NCI-H1417 (cell line): Measurements from ENCODE around the gene AGMO.
"Not testable (repeated sequence)": the region's sequence is repeated elsewhere in the genome, so short reads cannot be mapped to it uniquely, and the experiment has no call there.

Source experiments
- DNase-seq, 3 experiments: peaks; one replicate each; lab custom pipeline; 2025; lab: John Stamatoyannopoulos, UW

The AGMO gene

GRCh38 chr7:15559416-15559928 lies 2.3 kb downstream of the AGMO start:
- DNase-seq = peak in 2 of 3 experiments; percentile 56 to 70

DNA sequence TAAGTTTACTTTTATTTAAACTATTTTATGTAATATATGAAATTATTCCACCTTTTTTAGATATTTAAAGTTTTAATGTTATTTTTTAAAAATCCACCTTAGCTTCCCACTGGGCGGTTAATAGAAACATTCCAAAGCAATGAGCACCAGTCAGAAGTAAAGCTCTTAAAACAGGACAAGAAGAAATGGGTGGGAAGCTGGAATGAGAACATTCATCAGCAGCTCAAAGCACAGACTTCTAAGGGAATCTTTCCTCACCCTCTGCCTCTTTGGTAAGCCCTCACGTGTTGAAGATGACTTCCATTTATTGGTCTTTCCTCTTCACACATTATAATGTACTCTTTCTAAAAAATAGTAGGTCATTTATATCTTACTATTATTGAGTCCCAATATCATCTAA lies 3.1 kb downstream of the AGMO start:
- DNase-seq = no peak

- no peak for DNase-seq
These were observed 4.1 kb downstream of the AGMO start for GRCh38 chr7:15557686-15558085.

DNA sequence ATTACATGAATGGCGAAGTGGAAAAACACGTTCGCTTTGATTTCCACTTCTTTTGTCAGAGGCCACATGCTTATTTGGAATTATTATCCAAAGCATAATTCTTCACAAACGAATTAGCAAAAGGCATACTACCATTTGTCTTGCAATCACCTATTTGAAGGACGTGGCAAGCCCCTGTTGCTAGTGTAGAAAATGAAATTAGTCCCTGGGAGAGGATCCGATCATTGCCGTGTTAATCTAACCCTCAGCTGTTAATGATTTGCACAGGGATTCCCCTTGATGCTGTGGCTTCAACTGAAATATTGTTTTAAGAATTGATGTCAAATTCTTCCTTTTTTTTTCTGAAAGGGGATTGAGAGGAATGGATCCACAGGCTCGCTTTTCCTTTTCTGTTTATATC lies 4.6 kb downstream of the AGMO start:
- peak in 1 of 3 experiments; percentile 25 for DNase-seq

DNA sequence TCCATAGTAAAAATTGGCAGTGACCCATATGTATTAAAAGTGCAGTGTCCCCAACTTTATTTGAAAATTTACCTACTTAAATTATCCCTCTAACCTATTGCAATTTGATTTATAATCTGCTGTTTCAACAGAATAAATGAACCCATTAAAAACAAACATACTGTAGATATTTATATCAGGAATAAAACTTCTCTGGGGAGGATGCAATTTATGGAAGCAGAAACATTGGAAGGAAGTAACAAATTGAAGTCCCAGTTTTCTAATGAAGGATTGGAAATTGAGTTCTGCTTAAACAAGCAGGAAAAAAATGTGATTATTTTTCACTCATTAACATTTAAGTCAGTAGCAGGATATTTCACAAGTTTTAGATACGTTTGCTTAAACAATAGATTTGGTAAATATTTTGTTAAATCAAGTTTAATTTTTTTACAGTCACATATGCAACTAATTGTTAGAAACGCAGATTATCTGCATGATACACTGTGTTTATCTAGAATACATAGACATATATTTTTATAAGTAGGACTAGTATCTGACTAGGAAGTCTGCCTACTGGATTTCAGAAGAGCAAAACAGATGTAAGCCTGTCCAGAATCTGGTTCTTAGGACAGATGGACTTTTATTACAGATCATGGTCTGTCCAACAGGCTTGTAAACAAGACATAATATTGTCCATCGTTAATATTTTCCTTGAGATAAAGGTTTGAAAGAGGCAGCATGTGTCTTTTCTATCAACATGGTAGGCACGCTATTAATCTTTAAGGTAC lies 5.3 kb downstream of the AGMO start:
- no peak for DNase-seq

DNA sequence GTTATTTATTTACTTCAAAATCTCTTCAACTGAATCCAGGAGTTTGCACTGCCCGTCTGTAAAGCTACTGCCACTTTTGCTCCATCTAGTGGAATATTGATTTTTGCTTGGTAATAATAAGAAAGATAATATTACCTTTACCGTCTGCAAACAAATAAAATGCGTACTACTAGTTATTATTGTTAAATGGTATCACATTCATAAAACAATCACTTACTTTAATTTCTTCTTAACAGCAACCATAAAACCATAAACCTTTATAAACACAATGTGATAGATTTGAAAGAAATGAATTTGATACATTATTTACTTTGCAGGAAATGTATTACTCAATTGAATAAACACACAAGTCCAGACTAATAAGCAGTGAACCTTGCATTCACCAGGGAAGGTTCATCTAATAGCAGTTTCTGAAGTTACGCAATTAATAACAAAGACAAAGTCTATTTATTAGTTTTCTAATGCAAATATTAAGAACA lies 6.4 kb downstream of the AGMO start:
- peak in 2 of 3 experiments; percentile 32 to 89 for DNase-seq

DNA sequence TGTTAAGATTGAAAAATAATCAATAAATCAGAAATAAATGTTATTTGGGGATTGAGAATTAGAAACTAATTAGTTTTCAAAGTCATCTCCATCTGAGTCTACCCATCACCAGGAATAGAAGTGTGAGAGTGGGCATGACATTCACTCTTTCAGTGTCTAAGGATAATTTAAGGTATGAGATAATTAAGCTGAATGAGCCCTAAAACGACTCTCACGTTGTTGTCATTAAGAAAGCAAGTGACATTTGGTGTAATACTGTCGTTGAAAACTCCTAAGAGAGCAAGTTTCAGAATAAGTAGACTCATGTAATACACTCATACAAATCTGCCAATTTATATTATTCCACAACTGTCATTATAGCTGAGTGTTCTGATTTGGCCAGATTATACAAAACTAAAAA lies 7.1 kb downstream of the AGMO start:
- DNase-seq = peak in 1 of 3 experiments; percentile 44

- DNase-seq = no peak
These were observed 7.7 kb downstream of the AGMO start for GRCh38 chr7:15554081-15554480.

- DNase-seq = not testable (repeated sequence)
These were observed 14.5 kb downstream of the AGMO start for GRCh38 chr7:15547320-15547719.

DNA sequence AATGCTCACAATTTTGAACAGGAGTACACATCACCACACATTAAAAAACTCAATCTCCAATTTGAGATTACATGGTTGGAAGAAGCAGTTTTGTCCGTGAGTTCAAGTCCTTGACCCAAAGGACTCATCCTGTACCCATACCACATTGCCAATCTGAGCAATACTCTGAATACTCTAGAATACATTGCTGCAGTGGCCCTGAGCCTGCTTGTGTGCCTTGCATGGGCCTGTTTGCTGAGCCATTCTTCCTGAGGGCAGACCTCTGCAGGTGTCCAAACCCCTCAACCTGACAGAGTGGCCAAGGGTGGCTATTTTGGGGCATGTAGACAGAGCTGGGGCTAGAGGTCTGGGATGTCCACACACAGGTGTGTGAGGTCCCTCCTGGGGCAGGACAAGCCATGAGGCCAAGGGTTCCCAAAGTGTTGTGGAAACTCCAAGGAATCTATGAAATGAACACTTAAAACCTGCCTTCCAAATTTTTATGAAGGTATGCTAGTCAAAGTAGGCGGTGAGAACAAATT lies 15.5 kb downstream of the AGMO start:
- DNase-seq = no peak

DNA sequence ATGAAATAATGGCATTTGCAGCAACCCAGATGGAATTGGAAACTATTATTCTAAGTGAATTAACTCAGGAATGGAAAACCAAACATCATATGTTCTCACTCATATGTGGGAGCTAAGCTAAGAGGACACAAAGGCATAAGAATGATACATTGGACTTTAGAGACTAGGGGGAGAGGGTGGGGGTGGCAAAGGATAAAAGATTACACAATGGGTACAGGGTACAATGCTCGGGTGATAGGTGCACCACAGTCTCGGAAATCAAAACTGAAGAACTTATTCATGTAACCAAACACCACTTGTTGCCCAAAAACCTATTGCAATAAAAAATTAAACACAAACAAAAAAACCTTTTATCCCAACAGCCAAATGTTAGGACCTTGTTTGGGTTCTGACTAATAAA lies 17.8 kb downstream of the AGMO start:
- no peak for DNase-seq

DNA sequence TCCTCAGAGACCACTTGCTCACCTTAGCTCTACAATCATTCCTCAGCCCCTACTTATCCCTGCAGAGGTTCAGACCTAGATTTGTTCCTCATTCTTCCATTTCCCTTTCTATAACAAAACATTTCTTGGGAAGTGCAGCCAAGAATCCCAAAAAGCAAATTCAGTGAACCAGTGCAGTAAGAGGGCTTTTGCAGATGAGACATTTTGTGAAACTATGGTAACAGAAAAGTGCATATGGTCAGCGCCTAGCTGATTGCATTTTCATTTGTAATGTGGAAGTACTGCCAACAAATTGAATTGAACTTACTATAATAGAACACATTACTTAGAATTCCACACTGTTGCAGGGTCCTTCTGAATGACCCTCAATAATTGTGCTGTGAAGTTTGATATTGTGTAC lies 18.6 kb downstream of the AGMO start:
- no peak for DNase-seq

- no peak for DNase-seq
These were observed 34.2 kb downstream of the AGMO start for GRCh38 chr7:15527648-15528047.

GRCh38 chr7:15525652-15526263 lies 36.1 kb downstream of the AGMO start:
- DNase-seq = no peak

DNA sequence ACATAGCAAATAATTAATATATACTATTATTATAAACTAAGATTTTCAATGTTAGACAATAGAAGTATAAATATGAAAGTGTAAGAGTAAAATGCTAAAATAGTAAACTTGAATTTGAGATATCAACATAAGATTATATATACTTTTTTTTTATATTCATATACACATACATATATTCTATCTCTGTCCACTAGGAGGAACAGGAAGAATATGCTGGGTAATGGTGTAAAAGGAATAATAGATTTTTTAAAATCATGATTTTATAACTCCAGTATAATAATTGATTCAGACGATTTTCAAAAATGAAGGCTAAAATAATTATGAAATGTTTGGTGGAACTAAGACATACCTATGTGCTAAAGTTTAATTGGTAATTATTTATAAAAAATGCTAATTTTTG lies 37.7 kb downstream of the AGMO start:
- DNase-seq = no peak

- not testable (repeated sequence) for DNase-seq
These were observed 44.0 kb downstream of the AGMO start for GRCh38 chr7:15517865-15518264.

DNA sequence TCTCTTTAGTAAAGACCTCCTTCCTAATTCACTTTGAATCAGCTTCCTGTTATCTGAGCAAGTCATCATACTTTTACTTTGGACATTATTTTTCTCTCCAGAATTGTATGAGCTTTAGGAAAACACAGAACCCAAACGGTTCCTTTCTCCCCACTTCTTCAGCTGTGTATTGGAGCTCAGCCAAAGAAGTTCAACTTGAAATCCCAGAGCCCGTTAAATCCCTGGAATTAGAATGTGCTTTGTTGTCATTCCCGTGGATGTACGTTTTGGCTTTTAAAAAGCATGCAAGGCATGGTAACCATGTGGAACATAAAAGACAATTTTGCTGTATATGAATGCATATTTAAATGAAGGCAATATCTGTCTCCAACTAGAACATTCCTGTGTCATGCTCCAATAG lies 46.6 kb downstream of the AGMO start:
- no peak for DNase-seq

GRCh38 chr7:15508258-15508657 lies 53.6 kb downstream of the AGMO start:
- DNase-seq = no peak

DNA sequence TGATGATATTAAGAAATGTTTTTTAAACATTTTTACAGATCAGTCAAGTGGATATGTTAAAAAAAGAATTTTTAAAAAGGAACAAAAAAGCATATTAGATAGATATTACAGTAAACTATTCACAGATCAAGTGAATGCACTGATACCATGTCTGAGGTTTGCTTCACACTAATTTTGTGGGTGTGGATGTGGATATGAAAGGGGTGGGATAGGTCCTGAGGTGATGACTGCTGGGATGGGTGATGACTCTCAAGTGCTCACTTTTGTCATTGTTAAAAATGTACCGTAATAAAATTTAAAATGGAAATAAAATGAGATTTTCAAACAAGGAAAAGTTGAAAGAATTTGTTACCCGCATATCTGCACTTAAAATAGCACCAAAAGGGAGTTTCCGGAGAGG lies 54.1 kb downstream of the AGMO start:
- DNase-seq = no peak

DNA sequence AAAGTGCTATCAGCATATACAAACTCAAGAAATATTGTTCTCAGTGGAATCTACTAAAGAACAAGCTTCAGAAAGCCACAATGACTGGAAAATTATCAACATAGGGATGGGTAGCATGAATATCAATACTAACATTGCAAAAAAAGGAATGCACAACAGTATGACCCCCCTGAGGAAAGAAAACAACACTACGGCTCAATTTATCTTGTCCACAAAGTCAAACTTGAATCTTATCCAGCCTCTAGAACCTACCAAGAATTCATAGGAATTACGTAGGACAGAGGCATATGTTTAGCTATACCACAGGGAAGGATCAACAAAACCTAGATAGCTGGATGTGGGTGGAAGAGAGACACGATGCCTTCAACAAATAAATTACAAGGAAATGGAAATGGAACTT lies 54.6 kb downstream of the AGMO start:
- no peak for DNase-seq

DNA sequence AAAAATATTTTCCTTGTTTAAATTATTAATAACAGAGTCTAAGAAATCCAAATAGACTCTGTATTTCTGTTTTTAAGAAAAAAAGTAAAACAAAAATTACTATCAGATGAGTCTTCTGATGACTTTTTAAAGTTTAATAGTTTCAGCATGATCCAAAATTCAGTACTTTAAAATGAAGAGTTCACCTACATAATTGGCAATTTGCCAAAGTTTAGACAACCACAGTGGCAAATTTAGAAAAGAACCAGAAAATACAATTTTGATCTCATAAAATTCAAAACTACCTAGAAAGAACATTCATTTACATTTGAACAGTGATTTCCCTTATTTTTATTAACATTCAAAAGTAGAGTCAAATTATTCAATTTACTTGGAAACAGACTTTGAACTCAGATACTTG lies 56.1 kb downstream of the AGMO start:
- DNase-seq = no peak

DNA sequence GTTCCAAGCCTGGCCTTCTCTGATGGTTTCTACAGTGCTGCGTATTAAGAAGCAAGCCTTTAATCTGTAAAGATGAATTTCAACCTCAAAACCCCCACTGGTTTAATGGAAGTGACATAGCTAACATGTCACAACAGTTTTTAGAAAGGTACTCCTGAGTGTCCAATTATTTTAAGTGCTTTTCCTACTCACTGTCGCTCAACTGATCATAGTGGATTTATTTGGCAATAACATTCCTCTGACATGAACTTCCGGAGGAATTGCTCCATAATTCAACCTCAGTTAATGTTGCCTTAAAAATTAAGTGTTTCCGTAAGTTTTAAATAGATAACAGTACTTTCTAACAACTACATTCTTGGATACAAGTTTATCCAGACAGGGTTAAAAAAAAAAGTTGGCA lies 57.5 kb downstream of the AGMO start:
- peak in 1 of 3 experiments; percentile 24 for DNase-seq

GRCh38 chr7:15503603-15504290 lies 58.1 kb downstream of the AGMO start:
- DNase-seq = no peak
